Measurements from ENCODE around the gene KRT86.
A peak's percentile ranks its signal among the peaks of the same experiment; 100 is the strongest.

The KRT86 gene

GRCh38 chr12:52267266-52267665 is 7.2 kb upstream of the KRT86 start:
- Mint-ChIP-seq H3K4me1 (ENCODE audit: low read depth) (no peaks in the 10 kb centered on the region), H3K4me3 (no peak overlapping the region), H3K9me3 (no peaks in the 10 kb centered on the region), H3K27me3 (peaks cover 24% of the 10 kb centered on the region), H3K27ac (no peak overlapping the region), H3K36me3 (ENCODE audit: low read depth) (no peaks in the 10 kb centered on the region)

- Mint-ChIP-seq H3K27me3 (peaks cover 19% of the 10 kb centered on the region), H3K36me3 (ENCODE audit: low read depth) (no peaks in the 10 kb centered on the region), H3K9me3 (no peaks in the 10 kb centered on the region), H3K4me3 (no peak overlapping the region), H3K27ac (no peak overlapping the region), H3K4me1 (ENCODE audit: low read depth) (no peaks in the 10 kb centered on the region)
These were observed 6.7 kb upstream of the KRT86 start for GRCh38 chr12:52267699-52268098.

DNA sequence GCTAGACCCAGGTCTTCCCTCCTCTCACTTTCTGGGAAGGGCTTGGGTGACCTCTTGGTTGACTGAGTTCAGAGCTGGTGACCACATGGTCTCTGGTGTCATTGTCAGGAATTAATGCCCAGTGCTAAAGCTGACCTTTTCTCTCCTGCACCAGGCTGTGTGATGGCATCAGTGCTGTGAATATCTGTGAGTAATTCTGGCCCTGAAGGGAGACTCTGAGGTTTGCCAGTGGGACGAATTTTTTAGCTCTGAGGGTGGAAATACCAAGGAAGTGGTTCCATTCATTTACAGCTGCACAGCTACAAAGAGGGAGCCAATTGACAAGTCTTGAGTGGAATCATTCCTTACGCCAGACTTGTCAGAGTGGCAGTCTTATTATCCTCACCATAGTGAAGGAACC is 6.2 kb upstream of the KRT86 start:
- Mint-ChIP-seq H3K9me3 (no peaks in the 10 kb centered on the region), H3K27ac (no peak overlapping the region), H3K4me3 (no peak overlapping the region), H3K36me3 (ENCODE audit: low read depth) (no peaks in the 10 kb centered on the region), H3K4me1 (ENCODE audit: low read depth) (no peaks in the 10 kb centered on the region), H3K27me3 (peaks cover 21% of the 10 kb centered on the region)

DNA sequence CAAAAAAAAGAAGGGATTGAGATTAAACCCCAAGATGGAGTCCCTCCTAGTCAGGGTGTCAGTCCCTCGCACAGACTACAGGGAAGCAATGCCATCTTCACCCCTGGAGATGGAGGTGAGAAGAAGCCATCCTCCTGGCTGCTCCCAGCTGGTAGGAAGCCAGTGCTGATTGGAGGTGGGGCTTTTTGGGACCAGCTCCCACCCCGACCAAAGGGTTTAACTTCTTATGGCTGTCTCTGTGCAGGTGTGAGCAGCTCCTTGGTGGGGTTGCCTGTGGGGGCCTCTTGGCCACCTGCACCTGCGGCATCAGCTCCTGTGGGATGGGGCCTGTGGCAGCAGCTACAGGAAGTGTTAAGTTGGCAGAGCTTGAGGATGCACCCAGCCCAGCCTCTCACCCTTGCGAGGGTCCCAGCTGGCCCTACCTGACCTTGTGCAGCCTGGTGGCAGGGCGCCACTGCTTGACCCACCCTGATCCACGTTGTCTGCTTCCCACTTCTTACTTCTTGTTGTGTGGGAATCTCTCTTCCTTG is 3.8 kb upstream of the KRT86 start:
- Mint-ChIP-seq H3K27me3 (peaks cover 26% of the 10 kb centered on the region), H3K4me3 (no peak overlapping the region), H3K36me3 (ENCODE audit: low read depth) (no peaks in the 10 kb centered on the region), H3K4me1 (ENCODE audit: low read depth) (no peaks in the 10 kb centered on the region), H3K9me3 (no peaks in the 10 kb centered on the region), H3K27ac (no peak overlapping the region)

GRCh38 chr12:52271158-52271557 is 3.3 kb upstream of the KRT86 start:
- Mint-ChIP-seq H3K27ac (no peak overlapping the region), H3K4me1 (ENCODE audit: low read depth) (no peaks in the 10 kb centered on the region), H3K9me3 (no peaks in the 10 kb centered on the region), H3K27me3 (peaks cover 26% of the 10 kb centered on the region), H3K36me3 (ENCODE audit: low read depth) (no peaks in the 10 kb centered on the region), H3K4me3 (no peak overlapping the region)

DNA sequence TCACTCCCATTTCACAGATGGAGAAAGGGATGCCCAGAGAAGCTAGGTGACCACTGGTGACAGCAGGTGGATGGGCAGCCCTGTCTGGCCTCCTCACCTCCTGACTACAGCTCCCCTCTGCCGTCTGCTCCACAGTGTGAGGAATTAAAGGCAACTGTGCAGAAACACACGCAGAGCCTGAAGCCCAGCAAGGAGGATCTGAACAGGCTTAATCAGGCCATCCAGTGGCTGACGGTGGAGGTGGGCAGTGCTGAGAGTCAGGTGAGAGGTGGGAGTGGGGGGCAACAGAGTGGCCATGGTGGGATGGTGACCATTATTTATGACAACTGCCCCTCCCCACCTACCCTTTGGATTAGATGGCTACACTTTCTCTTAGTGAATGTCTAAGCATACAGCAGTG is 1.2 kb downstream of the KRT86 start:
- Mint-ChIP-seq H3K27me3 (peaks cover 50% of the 10 kb centered on the region), H3K27ac (no peak overlapping the region), H3K9me3 (no peaks in the 10 kb centered on the region), H3K4me1 (ENCODE audit: low read depth) (peaks cover 6% of the 10 kb centered on the region), H3K4me3 (no peak overlapping the region), H3K36me3 (ENCODE audit: low read depth) (no peaks in the 10 kb centered on the region)

- H3K36me3 Mint-ChIP-seq (ENCODE audit: low read depth) = no peaks in the 10 kb centered on the region
- H3K27me3 Mint-ChIP-seq = peaks cover 39% of the 10 kb centered on the region
- H3K4me1 Mint-ChIP-seq (ENCODE audit: low read depth) = peaks cover 6% of the 10 kb centered on the region
- H3K9me3 Mint-ChIP-seq = no peaks in the 10 kb centered on the region
- H3K27ac Mint-ChIP-seq = no peak overlapping the region
- H3K4me3 Mint-ChIP-seq = no peak overlapping the region
These were observed 3.2 kb downstream of the KRT86 start for GRCh38 chr12:52277486-52278245.

- peaks cover 35% of the 10 kb centered on the region for H3K27me3 Mint-ChIP-seq
- peaks cover 6% of the 10 kb centered on the region for H3K4me1 Mint-ChIP-seq (ENCODE audit: low read depth)
- H3K36me3 Mint-ChIP-seq (ENCODE audit: low read depth) = no peaks in the 10 kb centered on the region
- no peaks in the 10 kb centered on the region for H3K9me3 Mint-ChIP-seq
- peak overlapping the region; percentile 10 for H3K4me3 Mint-ChIP-seq
- no peak overlapping the region for H3K27ac Mint-ChIP-seq
These were observed 4.4 kb downstream of the KRT86 start for GRCh38 chr12:52278575-52279421.

- Mint-ChIP-seq H3K4me1 (ENCODE audit: low read depth) (peaks cover 6% of the 10 kb centered on the region), H3K27me3 (peaks cover 30% of the 10 kb centered on the region), H3K4me3 (no peak overlapping the region), H3K9me3 (no peaks in the 10 kb centered on the region), H3K27ac (no peak overlapping the region), H3K36me3 (ENCODE audit: low read depth) (no peaks in the 10 kb centered on the region)
These were observed 5.2 kb downstream of the KRT86 start for GRCh38 chr12:52279422-52280318.

- Mint-ChIP-seq H3K36me3 (ENCODE audit: low read depth) (no peaks in the 10 kb centered on the region), H3K4me1 (ENCODE audit: low read depth) (peaks cover 6% of the 10 kb centered on the region), H3K4me3 (no peak overlapping the region), H3K27me3 (peaks cover 30% of the 10 kb centered on the region), H3K9me3 (no peaks in the 10 kb centered on the region), H3K27ac (no peak overlapping the region)
These were observed 5.9 kb downstream of the KRT86 start for GRCh38 chr12:52280319-52280795.

- peaks cover 6% of the 10 kb centered on the region for H3K4me1 Mint-ChIP-seq (ENCODE audit: low read depth)
- H3K36me3 Mint-ChIP-seq (ENCODE audit: low read depth) = no peaks in the 10 kb centered on the region
- H3K4me3 Mint-ChIP-seq = no peak overlapping the region
- no peaks in the 10 kb centered on the region for H3K9me3 Mint-ChIP-seq
- H3K27me3 Mint-ChIP-seq = peaks cover 30% of the 10 kb centered on the region
- H3K27ac Mint-ChIP-seq = no peak overlapping the region
These were observed 6.5 kb downstream of the KRT86 start for GRCh38 chr12:52280796-52281560.

DNA sequence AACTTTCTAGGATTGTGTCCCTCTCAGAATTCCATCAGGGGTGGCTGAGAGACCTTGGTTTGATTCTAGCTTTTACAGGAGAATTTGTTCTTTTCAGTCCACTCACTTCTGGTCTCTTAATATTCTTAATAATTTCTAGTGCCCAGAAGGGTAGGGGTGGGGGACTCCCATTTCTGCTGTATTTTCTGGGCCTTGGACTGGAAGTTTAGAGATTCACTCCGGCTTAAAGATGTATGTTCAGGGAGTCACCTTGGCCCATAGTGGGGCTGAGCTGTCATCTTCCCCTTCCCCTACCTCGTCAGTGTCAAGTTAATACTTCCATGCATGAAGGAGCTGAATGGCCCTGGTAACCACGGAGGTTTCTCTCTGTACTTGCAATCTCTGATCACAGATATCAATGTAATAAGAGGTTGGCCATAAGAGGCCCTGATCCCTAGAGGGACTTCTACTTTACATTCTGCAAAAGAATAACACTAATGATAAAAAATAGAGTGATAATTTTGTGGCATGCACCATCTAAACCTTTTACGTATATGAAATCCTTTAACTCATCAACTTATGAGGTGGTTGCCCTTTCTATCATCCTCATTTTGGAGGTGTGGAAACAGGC is 10.2 kb downstream of the KRT86 start:
- Mint-ChIP-seq H3K27ac (no peak overlapping the region), H3K4me3 (no peak overlapping the region), H3K4me1 (ENCODE audit: low read depth) (peaks cover 7% of the 10 kb centered on the region), H3K9me3 (no peaks in the 10 kb centered on the region), H3K36me3 (ENCODE audit: low read depth) (no peaks in the 10 kb centered on the region), H3K27me3 (peaks cover 3% of the 10 kb centered on the region)

DNA sequence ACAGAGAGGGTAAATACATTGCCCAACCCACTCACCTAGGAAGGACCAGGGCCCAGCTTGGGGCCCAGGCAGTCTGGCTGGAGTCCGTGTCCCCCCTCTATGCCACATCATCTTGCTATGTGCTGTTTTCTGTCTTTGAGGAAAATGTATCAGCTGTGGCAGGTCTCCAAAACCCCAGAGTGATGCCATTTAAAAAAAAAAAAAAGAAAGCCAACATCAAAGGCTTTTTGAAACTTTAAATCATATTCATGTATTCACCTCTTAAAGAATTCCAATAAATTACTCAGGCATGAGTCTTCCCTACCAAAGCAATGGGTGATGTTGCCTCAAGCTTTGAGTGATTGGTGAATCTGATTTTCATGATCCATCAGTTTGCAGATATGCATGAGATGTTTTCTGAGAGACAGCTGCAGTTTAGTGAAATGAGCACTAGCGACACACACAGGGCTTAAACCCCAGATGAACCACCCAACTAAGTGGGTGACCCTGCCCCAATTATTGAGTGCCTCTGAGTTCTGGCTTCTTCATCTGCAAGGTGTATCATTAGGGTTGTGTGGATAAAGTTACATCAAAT is 10.8 kb downstream of the KRT86 start:
- no peaks in the 10 kb centered on the region for H3K9me3 Mint-ChIP-seq
- peaks cover 7% of the 10 kb centered on the region for H3K4me1 Mint-ChIP-seq (ENCODE audit: low read depth)
- H3K36me3 Mint-ChIP-seq (ENCODE audit: low read depth) = no peaks in the 10 kb centered on the region
- no peak overlapping the region for H3K27ac Mint-ChIP-seq
- H3K4me3 Mint-ChIP-seq = no peak overlapping the region
- H3K27me3 Mint-ChIP-seq = no peaks in the 10 kb centered on the region
